Stimulated activated CD8-positive, alpha-beta memory T cell treated with anti-CD3 and anti-CD28 coated beads, Interleukin-7, amount 100 ng/mL, for 1 hour (primary cell): Measurements from ENCODE around the gene PSMC5.
A peak's percentile ranks its signal among the peaks of the same experiment; 100 is the strongest.
"Not testable (repeated sequence)": the region's sequence is repeated elsewhere in the genome, so short reads cannot be mapped to it uniquely, and the experiment has no call there.

Source experiments
- DNase-seq, 2 donors: peaks; one replicate each; pipeline ENCODE4 v3.0.0-alpha.2; 2020; ENCODE audit warnings: low read depth in 2 of 2

The PSMC5 gene

DNA sequence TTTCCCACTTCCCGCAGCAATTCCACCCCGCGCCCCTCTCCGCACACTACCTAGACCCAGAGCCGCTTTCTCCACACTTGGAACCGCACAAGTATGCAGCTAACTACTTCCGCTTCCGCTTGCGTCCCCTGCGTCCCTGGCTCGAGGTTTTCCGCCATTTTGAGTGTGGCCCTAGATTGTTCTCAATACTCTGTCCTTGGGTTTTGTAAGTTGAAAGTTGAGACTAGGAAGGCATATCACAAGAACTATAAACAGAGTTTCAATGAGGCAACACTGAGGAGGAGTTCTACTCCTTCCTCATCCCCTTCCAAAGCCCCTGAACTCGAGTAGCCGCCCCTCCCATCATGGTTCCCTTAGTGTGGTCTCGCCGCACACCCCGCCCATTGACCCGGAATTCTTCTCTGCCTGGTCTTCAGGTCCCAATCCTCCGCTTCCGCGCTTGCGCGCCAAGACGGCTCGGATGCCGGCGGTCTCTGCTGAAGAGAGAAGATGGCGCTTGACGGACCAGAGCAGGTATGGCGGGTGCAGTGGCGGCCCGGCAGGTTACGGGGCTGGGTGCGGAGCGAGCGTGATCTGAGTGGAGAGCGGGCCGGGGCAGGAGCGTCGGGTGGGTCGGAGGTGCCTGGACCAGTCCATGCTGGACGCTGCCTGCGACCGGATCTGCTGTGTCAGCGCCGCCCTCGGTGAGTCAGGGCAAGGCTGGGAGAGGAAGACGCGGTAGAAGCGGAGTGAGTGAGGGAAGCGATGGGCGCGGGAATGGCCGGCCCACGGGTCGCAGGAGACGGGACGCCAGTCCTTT is at the start of gene PSMC5, which contains the start of gene FTSJ3:
PSMC5 (plus strand) TSS at position 430 of the 799 bp plus-strand sequence; CDS start at position 490, 60 bp downstream.
FTSJ3 (minus strand) TSS at position 662 of the 799 bp plus-strand sequence. CDS start 761 bp downstream, outside the sequence.
- DNase-seq, result peak; percentile 84 to 85

DNA sequence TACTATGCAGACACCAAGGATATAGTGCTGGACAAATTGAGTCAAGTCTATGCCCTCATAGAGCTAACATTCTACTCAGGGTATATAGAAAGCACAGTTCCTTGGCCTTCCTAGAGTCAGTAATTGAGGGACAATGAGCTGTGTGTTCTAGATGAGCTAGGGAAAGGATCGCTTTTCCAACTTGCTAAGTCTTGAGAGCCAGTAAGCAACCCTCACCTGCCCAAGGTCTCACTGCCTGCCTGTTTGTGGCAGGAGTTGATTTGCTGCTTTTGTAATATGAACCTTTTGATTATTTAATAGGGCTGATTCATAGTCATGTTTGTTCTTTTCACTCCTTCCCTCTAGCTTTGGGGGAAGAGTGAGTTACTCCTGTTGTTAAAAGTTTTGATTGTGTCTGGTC is 46.7 kb upstream of the PSMC5 start:
- DNase-seq, result no peak

DNA sequence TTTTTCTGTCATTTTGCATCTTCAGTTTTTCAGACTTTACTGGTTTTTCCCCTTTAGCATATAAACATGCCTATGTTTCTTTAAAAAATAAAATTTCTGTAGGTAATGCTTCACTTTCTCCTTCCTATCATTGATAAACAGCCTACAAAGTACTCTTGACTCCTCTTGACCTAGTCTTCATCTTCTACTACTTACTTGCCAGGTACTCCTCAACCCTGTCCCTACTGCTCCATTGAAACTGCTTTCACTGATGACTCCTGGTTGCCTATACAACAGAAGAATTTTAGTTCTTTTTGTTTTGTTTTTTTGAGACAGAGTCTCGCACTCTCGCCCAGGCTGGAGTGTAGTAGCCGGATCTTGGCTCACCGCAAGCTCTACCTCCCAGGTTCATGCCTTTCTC is 46.3 kb upstream of the PSMC5 start:
- DNase-seq, result no peak

DNA sequence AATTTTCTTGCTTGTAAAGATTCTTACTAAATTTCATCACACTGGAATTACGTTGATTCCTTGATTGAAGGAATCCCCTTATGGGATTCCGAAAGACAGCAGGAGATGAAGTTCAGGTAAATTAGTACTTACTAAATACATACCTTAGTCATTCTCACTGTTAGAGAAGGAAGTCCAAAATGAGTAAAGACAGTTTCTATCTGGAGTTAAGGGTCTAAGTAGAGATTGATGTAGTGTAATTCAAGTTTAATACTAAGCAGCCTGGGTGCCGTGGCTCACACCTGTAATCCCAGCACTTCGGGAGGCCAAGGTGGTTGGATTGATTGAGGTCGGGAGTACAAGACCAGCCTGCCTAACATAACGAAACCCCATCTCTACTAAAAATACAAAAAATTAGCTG is 43.7 kb upstream of the PSMC5 start:
- DNase-seq, result no peak

DNA sequence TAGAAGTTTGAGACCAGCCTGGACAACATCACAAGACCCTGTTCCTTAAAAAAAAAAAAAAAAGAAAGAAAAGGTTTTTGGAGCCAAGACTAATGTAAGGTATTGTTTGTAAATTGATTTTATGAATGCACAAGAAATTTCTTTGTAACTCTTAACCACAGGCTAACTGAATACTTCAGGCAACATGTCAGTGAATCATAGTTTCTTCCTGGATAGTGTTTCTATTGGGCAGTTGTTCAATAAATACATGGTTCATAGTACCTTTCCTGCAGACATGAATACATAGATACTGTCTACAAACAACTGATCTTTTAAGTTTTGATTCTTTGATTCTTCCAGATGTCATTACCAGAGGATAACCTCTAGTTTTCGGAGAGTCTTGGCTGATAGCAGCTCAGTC is 41.7 kb upstream of the PSMC5 start:
- no peak for DNase-seq

DNA sequence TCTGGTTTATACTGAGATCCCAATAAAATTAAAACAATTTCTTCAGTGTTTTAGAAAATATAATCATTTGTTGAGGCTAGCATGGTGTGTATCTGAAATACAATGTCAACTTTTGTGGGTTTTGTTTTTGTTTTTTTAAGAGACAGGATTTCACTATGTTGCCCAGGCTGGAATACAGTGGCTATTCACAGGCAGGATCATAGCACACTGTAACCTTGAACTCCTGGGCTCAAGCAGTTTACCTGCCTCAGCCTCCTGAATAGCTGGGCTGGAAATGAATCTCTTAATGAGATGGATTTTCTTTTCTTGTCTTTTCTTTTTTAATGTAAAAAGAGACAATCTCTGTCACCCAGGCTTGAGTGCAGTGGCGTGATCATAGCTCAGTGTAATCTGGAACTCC is 41.1 kb upstream of the PSMC5 start:
- no peak for DNase-seq

DNA sequence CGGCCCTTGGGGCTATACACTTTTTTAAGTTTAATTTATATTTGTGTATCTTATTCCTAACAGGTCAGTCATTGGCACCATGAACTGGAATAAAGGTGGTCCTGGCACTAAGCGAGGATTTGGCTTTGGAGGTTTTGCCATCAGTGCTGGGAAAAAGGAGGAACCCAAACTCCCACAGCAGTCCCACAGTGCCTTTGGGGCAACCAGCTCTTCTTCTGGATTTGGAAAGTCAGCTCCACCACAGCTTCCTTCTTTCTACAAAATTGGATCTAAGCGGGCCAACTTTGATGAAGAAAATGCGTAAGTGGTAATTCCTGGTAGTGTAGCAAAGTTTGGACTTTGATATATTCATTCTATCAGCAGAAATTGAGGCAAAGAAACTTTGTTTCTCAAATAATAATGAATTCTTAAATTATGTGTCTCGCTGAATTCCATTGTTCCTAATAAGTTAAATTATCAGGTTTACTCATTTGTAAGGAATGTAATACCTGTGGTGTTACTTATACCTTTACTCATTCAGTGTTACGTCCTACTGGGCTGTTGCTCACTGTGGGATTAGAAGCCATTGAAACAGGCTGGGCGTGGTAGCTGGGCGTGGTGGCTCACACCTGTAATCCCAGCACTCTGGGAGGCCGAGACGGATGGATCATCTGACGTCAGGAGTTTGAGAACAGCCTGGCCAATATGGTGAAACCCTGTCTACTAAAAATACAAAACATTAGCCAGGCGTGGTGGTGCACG is 40.1 kb upstream of the PSMC5 start:
- DNase-seq, result no peak

DNA sequence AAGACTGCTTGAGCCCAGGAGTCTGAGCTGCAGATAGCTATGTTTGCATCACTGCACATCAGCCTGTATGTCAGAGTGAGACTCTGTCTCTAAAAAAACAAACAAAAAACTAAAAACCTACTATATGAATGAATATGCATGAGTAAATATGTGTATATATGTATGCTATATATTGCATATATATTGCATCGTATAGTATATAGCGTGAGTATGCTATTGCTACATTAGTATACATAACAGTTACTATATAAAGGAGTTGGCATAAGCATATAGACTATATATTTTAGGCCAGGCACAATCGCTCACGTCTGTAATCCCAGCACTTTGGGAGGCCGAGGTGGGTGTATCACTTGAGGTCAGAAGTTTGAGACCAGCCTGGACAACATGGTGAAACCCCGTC is 37.2 kb upstream of the PSMC5 start:
- DNase-seq, result no peak

DNA sequence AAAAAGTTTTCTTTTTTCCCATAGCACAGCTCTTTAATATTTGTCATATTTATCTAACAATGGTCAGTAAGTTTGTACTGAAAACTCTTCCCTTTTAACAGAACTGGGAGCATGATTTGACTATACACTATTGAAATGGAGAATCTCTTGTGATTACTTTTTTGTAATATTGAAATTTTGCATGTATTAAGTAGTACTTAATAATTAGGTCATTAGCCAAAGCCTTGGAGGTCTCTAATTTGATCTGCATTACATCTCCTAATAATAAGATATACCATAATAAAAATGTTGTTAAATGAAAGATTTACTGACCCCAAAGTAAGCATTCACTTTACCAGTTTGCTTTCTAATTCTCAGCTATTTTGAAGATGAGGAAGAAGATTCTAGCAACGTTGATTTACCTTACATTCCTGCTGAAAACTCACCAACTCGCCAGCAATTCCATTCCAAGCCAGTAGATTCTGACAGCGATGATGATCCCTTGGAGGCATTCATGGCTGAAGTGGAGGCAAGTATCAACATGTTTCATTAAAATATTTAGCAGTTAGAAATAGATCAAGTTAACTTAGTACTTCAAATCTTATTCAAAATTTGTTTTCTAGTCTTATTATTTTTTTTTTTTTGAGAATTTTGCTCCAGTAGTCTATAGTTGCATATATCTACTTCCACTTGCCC is 35.0 kb upstream of the PSMC5 start:
- DNase-seq, result no peak

DNA sequence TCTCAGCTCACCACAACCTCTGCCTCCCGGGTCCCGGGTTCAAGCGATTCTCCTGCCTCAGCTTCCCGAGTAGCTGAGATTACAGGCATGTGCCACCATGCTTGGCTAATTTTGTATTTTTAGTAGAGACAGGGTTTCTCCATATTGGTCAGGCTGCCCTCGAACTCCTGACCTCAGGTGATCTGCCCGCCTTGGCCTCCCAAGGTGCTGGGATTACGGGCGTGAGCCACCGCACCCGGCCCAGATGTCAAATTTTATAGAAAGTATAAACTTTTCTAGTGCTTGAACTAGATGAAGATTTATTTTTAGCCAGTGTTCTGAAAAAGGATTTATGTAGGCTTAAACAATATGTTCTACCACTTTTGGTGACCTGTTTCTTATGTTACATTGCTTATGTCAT is 30.9 kb upstream of the PSMC5 start:
- DNase-seq, result not testable (repeated sequence)

DNA sequence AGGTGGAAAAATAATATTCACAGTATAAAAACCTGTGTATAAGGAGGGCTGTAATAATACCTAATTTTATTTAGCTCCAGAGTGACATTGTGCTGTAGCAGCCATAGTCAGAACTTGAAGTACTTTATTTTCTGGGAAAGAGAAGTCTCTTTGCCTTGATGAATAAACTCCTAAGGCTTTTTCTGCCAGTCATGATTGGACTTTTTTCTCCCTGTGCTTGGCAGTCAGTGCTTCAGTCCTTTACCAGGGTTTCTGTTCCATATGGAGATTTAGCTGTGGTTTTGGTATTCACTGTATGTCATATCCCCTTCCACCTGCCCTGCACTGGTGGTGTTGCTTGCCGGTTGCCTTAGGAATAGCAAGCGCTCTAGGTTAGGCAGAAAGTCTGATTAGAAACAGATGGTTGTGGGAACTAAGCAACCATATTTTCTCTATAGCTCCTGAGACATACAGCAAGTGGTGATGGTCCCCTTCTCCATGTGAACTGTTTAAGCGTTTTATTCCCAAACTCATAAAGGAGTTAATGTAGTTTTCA is 28.6 kb upstream of the PSMC5 start:
- DNase-seq, result no peak

DNA sequence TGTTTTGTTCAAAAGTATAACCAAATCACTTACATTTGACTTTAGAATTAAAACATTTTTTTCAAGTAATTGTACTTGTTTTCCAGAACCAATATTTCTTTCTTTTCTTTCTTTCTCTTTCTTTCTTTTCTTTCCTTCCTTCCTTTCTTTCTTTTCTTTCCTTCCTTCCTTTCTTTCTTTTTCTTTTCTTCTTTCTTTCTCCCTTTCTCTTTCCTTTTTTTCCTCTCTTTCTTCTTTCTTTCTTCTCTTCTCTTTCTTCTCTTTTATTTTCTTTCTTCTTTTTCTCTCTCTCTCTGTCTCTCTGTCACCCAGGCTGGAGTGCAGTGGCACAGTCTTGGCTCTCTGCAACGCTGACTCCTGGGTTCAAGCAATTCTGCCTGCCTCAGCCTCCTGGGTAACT is 26.4 kb upstream of the PSMC5 start:
- no peak for DNase-seq

DNA sequence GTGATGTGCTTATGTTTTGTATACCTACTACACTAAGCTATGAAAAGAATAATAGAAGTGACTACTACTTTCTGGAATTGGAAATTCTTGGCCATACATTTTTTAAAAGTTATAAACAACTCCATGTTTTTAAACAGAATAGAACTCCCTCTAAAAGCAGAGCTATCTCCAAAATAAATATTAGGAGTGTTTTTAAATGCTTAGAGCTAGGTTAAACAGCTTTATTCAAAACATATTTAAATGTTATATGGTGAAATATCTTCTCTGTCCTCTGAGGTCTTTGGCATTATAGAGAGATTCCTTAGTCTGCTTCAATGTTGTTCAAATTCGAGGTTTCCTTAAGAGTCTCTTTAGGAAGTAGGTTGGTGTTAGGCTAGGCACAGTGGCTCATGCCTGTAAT is 22.9 kb upstream of the PSMC5 start:
- no peak for DNase-seq

DNA sequence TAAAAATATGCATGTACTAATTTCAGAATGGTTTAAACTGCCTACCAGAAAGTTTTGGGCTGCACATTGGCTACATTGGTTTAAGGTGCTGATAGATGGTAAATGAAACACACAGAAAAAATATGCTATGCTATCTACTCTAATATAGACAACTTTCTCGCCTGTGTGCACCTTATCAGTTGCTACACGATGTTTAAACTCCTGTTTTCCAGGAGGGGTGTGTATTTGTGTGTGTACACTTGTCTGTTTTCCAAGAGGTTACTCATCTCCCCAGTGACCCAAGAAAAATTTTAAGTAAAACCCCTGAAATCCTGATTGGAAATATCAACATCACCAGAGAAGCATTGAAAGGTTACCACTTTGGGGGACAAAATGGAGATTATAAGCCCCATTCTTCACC is 21.6 kb upstream of the PSMC5 start:
- no peak for DNase-seq

DNA sequence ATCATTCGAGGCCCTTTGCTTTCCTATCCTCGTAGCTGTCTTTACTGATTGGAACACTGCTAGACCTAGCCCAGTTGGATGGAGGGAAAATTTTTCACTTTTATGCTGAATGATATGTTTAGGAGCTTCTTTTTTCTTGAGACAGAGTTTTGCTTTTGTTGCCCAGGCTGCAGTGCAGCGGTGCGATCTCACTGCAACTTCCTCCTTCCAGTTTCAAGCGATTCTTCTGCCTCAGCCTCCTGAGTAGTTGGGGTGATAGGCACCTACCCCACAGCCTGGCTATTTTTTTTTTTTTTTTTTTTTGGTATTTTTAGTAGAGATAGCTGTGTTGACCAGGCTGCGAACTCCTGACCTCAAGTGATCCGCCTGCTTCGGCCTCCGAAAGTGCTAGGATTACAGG is 17.3 kb upstream of the PSMC5 start:
- no peak for DNase-seq

DNA sequence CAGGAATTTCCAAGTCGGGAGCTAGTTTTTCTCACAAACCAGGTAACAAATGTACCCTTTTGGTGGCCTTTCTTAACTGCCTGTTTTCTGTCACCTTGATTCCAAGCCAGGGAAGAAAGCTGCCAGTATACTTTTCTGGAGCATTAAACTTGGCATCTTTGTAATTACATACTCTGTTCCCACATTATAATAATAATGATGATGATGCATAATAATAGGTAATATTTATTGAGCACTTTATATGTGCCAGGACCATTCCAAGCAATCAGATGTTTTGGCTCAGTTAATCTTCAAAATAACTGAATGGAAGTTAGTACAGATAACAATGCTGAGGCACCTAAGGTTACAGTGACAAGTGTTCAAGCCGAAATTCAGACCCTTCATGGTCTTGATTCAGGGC is 11.1 kb upstream of the PSMC5 start:
- no peak for DNase-seq

DNA sequence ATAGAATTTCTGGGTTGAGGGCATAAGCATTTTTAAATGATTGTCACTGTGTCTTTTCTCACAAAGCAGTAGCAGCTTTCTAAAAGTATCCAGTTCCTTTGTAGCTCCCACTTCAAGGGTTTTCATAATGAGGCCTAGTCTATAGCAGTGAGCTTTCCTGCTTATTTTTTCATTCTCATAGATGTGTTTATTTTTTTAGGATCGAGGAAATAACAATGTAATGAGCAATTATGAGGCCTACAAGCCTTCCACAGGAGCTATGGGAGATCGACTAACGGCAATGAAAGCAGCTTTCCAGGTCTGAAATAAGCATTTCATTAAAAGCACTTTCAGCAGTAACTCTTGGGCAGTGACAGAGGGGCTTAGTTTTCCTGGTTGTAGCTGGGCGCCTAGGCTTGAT is 10.6 kb upstream of the PSMC5 start:
- DNase-seq, result no peak

DNA sequence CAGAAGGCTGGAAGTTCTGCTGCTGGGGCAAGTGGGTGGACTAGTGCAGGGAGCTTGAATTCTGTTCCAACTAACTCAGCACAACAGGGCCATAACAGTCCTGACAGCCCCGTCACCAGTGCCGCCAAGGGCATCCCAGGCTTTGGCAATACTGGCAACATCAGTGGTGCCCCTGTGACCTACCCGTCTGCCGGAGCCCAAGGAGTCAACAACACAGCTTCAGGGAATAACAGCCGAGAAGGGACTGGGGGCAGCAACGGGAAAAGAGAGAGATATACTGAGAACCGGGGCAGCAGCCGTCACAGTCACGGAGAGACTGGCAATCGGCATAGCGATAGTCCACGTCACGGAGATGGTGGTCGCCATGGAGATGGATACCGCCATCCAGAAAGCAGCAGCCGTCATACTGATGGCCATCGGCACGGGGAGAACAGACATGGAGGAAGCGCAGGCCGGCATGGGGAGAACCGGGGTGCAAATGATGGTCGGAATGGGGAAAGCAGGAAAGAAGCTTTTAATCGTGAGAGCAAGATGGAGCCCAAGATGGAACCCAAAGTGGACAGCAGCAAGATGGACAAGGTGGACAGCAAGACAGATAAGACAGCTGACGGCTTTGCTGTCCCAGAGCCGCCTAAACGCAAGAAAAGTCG is 9.4 kb upstream of the PSMC5 start:
- DNase-seq, result no peak

DNA sequence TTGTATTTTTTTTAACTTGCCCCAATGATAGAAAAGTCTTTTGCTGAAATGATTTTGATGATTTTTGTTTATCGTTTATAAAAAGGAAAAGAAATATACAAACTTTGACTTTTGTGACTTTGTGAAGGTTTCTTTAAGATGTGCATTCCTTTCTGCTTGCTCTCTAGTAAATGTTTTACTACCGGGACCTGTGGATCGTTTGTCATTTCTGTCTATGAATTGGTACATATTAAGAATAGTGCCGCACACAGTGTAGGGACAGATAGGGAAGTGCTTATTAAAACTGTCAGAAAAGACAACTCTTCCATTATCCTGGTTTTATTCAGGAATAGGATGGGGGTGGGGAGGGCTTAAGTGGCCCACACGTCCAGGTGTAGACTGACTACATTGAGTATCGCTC is 8.1 kb upstream of the PSMC5 start:
- DNase-seq, result no peak

DNA sequence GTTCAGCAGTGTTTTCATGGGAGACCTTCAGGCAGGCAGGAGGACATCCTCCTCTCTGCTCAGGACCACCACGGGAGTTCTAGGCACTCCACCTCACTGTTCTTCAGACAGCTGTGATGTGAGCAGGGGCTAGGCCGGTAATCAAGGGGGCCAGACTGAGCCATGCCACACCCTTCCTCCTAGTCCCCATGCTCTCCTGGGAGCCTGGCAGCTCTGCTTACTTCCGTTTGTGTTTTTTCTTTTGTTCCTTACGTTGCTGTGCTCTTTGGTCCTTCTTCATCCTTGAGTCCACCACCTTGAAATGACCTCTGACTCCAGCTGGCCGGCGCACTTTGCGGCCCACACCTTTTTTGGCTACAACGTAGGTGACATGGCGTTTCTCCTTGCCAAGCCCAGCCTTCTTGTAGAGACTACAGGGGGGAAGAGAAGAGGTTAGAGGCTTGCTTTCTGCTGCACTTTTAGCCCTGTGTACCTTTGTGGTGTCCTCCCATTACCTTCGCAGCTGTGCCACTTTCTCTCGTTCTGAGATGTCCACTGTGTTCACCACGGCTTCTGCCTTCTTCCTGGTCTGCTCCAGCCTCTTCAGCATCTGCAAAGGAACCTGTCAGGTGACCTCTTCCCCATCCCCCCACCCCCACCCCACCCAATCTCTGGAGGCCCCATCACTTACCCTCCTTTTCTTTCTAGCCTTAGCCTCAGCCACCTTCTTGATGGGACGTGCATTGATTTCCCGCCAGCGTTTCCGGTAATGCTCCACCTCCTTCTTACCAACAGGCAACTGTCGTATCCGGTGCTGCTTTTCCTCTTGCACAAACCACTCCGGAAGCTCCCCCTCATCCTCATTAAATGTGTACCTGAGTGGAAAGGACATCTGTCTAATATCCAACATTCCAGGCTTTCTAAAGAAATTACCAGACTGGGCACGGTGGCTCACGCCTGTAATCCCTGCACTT is 7.4 kb upstream of the PSMC5 start:
- no peak for DNase-seq
